Middle frontal gyrus (tissue), 1 donor: ENCODE measurements around the gene PCGF1.

Experiments used
- DNase-seq: peaks from one replicate; pipeline ENCODE4 v3.0.0-alpha.2; 2015; ENCODE audit warnings: low spot score; ENCODE audit errors: extremely low spot score

The PCGF1 gene

GRCh38 chr2:74537140-74537539, 29.6 kb upstream of the PCGF1 start:
- DNase-seq: no peak

DNA sequence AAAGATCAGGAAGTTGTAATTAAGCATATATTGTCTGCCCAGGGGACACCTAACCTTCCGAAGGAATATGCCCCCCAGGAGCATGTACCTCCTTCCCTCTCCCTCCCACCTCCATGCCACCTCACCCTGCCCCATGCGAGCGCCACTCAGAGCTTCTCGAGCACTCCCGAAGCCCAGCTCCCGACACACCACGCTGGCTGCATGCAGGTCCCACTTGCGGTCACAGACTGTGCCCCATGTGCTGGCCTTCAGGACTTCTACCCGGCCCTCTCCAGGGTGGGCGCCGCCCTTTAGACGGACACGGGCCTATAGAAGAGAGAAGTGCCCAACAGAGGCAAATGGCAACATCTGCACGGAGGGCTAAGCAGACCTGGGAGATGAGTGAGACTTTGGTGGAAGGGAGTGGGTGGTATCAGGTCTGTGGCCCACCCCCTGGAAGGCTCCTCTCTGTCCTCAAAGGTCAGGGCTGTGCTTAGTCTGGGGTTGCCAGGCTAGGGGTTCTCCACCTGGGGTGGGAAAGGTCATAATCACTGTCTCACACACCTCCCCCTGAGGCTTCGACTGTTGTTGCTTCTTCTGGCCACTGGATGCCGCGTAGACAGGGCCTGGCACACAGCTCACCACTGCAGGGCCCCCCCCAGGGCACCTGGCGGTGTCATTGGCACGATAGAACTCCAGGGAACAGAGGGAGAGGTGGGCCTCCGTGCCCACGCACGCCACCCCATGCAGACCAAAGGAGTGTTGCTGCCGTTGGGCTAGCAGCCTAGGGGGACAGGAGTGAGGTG, 28.9 kb upstream of the PCGF1 start:
- no peak for DNase-seq

DNA sequence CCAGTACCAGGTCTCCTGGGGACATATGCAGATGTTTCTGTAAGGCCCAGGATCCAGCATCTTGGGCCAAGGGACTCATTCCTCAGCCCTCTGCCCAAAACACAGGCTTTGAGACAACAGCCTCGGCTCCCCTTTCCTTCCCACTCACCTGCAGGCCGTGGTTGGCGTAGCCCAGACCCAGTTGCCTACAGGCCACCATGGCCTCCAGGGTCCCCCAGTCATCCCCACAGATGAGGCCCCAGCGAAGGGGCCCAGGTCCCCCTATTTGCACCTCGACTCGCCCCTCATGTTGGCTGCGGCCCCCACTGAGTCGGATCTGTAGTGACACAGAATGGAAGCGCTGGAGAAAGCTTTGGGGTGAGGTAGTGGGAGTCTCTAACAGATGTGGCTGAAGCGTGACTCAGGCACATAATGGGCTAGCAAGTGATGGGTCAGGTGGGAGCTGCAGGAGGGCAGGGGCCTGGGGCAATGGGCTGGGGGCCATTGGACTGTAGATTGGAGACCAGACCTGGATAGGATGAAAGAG, 28.0 kb upstream of the PCGF1 start:
- DNase-seq: no peak

GRCh38 chr2:74534411-74534810, 26.9 kb upstream of the PCGF1 start:
- DNase-seq: no peak

DNA sequence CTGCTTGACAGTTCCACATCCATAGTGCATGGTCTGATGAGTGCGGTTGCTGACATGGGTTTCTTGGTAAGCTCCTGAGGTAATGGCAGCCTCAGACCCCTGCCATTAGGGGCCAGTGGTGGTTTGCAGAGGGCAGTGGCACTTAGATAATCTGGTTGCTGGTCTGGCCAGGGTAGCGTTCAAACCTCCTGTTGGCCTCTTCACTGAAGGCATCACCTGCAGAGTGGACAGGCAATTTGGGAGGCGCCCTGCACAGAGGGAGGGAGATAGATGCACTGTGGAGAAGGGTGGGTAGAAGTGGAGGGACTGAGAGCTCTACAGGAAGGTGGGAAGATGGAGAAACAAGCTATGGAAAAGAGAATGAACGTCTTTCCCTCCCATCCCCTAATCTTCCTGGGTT, 26.0 kb upstream of the PCGF1 start:
- DNase-seq: no peak

DNA sequence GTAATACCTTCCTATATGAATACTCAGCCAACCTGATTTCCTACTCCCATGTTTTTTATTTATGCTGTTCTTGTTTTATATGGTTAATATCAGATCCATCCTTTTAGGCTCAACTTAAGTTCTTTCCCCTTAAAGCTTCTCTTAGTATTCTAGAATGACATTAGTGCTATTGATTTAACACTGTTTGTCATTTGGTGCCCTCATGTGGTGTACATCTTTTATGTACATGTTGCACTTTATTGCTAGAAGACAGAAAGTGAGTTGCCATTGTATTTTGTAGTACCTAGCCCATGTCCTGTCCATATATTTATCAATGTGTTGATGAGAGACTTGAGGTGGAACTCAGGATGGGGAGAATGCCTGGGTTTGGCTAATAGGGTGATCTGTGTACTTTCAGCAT, 24.7 kb upstream of the PCGF1 start:
- DNase-seq: no peak

DNA sequence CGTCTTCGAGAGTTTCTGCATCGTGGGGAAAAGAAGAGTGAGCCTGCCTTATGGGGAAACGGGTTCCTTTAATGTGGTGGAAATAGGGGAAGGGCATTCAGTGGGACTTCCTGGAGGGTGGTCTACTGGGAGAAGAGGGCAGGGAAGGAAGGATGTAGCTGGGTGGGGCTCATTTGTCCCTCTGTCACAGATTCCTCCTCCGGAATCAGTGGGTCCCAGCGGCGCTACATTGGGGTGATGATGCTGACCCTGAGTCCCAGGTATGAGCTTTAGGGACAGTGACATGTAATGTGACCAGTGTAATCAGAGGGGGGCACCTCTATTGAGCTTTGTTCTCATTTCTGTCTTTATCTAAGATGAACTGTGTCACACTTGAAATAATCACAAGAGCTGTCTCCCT, 24.2 kb upstream of the PCGF1 start:
- DNase-seq: no peak

DNA sequence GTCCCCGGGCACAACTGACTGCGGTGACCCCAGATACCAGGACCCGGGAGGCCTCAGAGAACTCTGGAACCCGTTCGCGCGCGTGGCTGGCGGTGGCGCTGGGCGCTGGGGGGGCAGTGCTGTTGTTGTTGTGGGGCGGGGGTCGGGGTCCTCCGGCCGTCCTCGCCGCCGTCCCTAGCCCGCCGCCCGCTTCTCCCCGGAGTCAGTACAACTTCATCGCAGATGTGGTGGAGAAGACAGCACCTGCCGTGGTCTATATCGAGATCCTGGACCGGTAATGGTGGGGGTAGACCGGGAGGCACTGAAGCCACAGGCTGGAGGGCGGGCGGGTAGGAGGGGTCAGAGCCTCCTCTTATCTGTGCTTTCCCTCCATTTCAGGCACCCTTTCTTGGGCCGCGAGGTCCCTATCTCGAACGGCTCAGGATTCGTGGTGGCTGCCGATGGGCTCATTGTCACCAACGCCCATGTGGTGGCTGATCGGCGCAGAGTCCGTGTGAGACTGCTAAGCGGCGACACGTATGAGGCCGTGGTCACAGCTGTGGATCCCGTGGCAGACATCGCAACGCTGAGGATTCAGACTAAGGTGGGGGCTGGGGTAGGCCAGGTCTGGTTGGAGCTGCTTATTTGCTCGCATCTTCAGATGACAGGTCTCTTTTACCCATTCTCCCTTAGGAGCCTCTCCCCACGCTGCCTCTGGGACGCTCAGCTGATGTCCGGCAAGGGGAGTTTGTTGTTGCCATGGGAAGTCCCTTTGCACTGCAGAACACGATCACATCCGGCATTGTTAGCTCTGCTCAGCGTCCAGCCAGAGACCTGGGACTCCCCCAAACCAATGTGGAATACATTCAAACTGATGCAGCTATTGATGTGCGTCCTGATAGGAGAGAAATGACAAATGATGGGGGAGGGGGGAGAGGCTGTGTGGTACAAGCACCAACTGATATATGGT, 23.0 kb upstream of the PCGF1 start:
- DNase-seq: no peak

DNA sequence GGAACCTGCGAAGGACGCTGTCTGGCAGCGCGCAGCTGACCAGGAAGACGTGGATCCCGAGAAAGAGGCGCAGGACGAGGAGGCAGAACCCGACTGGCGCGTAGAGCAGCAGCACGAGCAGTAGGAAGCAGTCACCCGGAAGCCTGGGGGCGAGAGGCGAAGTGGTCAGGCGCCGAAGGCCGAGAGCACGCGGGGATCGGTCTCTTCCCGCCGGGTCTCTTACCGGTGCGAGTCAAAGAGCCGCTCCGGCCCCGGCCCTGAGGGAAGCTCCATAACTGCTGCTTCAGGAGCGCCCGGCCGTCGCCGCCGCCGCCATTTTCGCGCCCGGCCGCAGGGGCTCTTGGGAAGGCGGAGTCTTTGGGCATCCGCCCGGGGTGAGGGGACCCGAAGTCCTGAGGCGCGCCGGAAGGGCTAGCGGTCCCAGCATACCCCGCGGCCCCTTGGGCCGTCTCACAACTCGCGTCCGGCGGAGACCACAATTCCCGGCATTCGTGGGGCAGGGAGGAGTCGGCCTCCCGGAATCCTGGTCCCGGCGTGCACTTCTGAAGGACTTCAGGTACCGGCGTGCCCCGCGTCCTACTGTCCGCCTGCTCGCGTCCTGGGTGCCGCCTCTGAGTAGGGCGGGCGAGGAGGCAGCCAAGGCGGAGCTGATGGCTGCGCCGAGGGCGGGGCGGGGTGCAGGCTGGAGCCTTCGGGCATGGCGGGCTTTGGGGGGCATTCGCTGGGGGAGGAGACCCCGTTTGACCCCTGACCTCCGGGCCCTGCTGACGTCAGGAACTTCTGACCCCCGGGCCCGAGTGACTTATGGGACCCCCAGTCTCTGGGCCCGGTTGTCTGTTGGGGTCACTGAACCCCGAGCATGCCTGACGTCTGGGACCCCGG, 22.1 kb upstream of the PCGF1 start, which contains the start of the genes AUP1 and HTRA2:
Gene AUP1 (minus strand): TSS at position 350 of the 882 bp plus-strand sequence. CDS start 77 bp downstream, at position 273.
Gene HTRA2 (plus strand): TSS at position 577 of the 882 bp plus-strand sequence. CDS start 74 bp downstream, at position 651.
- peak; percentile 98 for DNase-seq

- no peak for DNase-seq
Measured at GRCh38 chr2:74528600-74529356, 21.3 kb upstream of the PCGF1 start.

- no peak for DNase-seq
Measured at GRCh38 chr2:74527741-74528140, 20.2 kb upstream of the PCGF1 start.

GRCh38 chr2:74526649-74527230, 19.2 kb upstream of the PCGF1 start:
- no peak for DNase-seq

GRCh38 chr2:74525717-74526648, 18.5 kb upstream of the PCGF1 start, which contains the start of gene DQX1:
Gene DQX1 (minus strand): TSS chr2:74526231. CDS start chr2:74525729, 502 bp downstream.
- no peak for DNase-seq

DNA sequence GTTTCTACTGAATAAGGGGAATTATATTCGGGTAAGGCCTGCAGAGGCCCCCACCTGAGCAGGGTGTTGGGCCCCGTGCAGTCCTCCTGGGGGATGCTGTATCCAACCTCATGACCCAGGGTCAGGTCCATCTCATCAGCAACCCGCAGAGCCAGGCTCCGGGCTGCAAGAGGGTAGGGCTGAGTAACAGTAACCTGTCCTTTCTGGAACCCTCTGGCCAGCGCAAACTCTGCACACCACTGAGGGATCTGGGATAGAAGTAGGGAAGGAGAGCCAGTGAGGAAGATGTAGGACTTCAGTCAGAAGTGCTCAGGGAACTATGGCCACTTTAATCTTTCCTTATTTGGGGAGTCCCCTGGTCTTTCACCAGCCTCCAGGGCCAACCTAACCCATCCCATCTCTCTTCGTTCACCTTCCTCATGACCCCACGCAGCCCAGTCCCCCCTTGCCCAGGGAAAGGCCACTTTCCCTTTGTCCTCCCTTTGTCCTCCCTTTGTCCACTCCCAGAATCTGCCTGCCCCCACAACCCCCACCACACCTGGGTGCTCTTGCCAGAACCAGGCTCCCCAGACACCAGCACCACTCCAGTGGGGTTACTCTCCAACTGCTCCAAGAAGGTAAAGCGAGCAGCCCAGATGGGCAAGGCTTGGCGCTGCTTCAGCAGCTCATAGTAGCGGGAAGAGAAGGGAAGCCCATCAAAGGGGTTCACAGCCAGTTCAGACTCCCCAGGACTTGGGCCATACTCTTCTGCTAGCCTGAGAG, 17.6 kb upstream of the PCGF1 start:
- no peak for DNase-seq

- no peak for DNase-seq
Measured at GRCh38 chr2:74524005-74524404, 16.5 kb upstream of the PCGF1 start.

GRCh38 chr2:74522516-74522915, 15.0 kb upstream of the PCGF1 start:
- no peak for DNase-seq

- DNase-seq: no peak
Measured at GRCh38 chr2:74516650-74517049, 9.2 kb upstream of the PCGF1 start.
